22Rv1 (cell line): ENCODE results near the gene ZBTB20.

Experiments
- CTCF ChIP-seq: fragments of 450-650 bp; IDR thresholded peaks from 2 replicates; pipeline ENCODE4 v1.5.1; 2017; ENCODE audit warnings: mild to moderate bottlenecking
- ZFX ChIP-seq: fragments of 450-650 bp; IDR thresholded peaks from 2 replicates; pipeline ENCODE4 v1.6.1; 2017; ENCODE audit warnings: antibody characterized with exemption, borderline replicate concordance

GRCh38 chr3:114466816-114467215 lies 680.3 kb downstream of the ZBTB20 start:
- TF ChIP-seq CTCF: no peak
- no peak for TF ChIP-seq ZFX
